Testis (tissue), 3 donors: Measurements from ENCODE around the gene PSMB1. TPM values are rescaled to one million over a fixed set of nuclear protein-coding genes. Genes with fewer than 3 reads are reported as not detected.

ENCODE experiments used
- DNase-seq: peaks from one replicate; pipeline ENCODE4 v3.0.0-alpha.2; 2019
- H3K27ac ChIP-seq, 2 donors: fragments of 200-600 bp; sonication (generic); one replicate each; pipeline ENCODE4 v1.5.1; 2019
- H3K27me3 ChIP-seq: fragments of 200-600 bp; sonication (generic); one replicate; pipeline ENCODE4 v1.5.1; 2019
- H3K36me3 ChIP-seq: fragments of 200-600 bp; sonication (generic); one replicate; pipeline ENCODE4 v1.5.1; 2017; ENCODE audit warnings: low read depth; ENCODE audit errors: missing control alignments
- H3K4me1 ChIP-seq: fragments of 200-600 bp; sonication (generic); one replicate; pipeline ENCODE4 v1.5.1; 2019
- H3K4me3 ChIP-seq, 2 donors: fragments of 200-600 bp; sonication (generic); one replicate each; pipeline ENCODE4 v1.5.1; 2017 to 2019
- H3K9me3 ChIP-seq: fragments of 200-600 bp; sonication (generic); one replicate; pipeline ENCODE4 v1.5.1; 2017
- CTCF ChIP-seq, 3 experiments: fragments of 450-650 bp in 2 of 3; fragments of 200-600 bp in 1 of 3; sonication (generic) in 1 of 3; IDR thresholded peaks; one replicate each; pipeline ENCODE4 v1.5.1; 2016 to 2019; ENCODE audit warnings: antibody characterized with exemption in 3 of 3, mild to moderate bottlenecking in 2 of 3, moderate library complexity in 1 of 3
- POLR2A ChIP-seq: fragments of 450-650 bp; IDR thresholded peaks from one replicate; pipeline ENCODE4 v1.6.1; 2017; ENCODE audit warnings: antibody characterized with exemption, mild to moderate bottlenecking, moderate library complexity
- WGBS, 2 donors: methylation state at CpG; one replicate each; pipeline ENCODE4 v1.1.5; 2018; 5-methylcytosine and 5-hydroxymethylcytosine counted together
- intact Hi-C: fragments of 100-400 bp; cut with DNase I; formaldehyde crosslinking; loops from one replicate; pipeline ENCODE4 v1.15.1; 2023; ENCODE audit warnings: low total_unique reads
- polyA plus RNA-seq: library from polyadenylated mRNA; stranded (reverse); fragments of 350-450 nt; fragmentation: Illumina TruSeq; extraction: RNeasy Lipid Tissue Mini Kit (QIAGEN cat#74804); gene quantifications from one replicate; pipeline ENCODE4 v1.2.3, GENCODE V29; 2014; ENCODE audit warnings: low read depth, low replicate concordance; ENCODE audit not compliant: insufficient read depth
- total RNA-seq, 2 donors: library from RNA; depleted of rRNA; stranded (reverse); fragments of >200 nt; gene quantifications; one replicate each; pipeline ENCODE4 v1.2.3, GENCODE V29; 2016

The PSMB1 gene
- total and polyA plus RNA-seq, 3 donors from 2014 or later, result 170 to 208 (median 181) TPM

DNA sequence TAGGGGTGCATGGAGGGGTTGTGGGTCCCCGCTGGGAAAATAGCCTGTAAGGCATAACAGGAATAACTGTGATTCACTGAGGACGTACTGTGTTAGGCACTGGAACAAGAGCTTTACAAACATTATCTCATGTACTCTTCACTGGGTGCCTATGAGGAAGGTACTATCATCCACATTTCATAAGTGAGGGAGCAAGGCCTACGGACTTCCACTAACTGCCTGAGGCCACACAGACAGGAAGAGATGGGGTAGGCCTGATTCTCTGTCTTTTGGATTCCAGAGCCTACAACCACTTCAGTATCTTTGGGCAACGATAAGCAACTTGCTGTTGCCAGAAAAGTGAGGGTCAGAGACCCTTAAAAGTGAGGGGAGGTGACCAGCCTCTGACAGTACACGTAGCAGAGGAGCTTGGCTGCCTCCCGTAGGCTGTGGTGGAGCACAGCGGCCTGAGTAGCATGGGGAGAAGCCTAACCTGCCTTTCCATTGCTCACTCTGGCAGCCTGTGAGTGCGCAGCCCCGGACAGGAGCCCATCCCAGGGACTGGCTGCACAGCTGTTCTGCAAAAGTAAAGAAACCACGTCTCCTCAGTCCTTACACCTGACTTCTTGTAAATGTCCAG lies 30.4 kb downstream of the PSMB1 start:
- Histone ChIP-seq H3K9me3 (no peaks in the 10 kb centered on the region), H3K36me3 (no peaks in the 10 kb centered on the region), H3K4me3 (no peak overlapping the region), H3K27me3 (no peaks in the 10 kb centered on the region), H3K27ac (no peak overlapping the region), H3K4me1 (no peaks in the 10 kb centered on the region)
- WGBS, 2 donors, result 81 to 83% methylated on average over 9 to 10 of the region's 10 CpGs
- TF ChIP-seq CTCF (IDR thresholded peaks at IDR 0.05), result no peak
- no peak for TF ChIP-seq POLR2A
- intact Hi-C loops, result loop anchor here (10.0 kb wide), 1 partner anchor 698 kb away; no protein-coding TSS in a partner anchor
- DNase-seq, result no peak

GRCh38 chr6:170516783-170517616 lies 36.1 kb downstream of the PSMB1 start:
- no peak overlapping the region for H3K4me3 ChIP-seq
- 7 to 22% methylated on average over 4 of the region's 4 CpGs for WGBS, 2 donors
- H3K36me3 ChIP-seq, result no peaks in the 10 kb centered on the region
- no peaks in the 10 kb centered on the region for H3K4me1 ChIP-seq
- intact Hi-C loops, result no loop called here
- H3K27ac ChIP-seq, result no peak overlapping the region
- H3K27me3 ChIP-seq, result no peaks in the 10 kb centered on the region
- H3K9me3 ChIP-seq, result no peaks in the 10 kb centered on the region
- DNase-seq, result peak; percentile 75
- TF ChIP-seq CTCF (IDR thresholded peaks at IDR 0.05) (peak; percentile 51 to 68 (median 65)), POLR2A (no peak)

GRCh38 chr6:170514908-170515307 lies 38.2 kb downstream of the PSMB1 start:
- Histone ChIP-seq H3K4me3 (no peak overlapping the region), H3K36me3 (no peaks in the 10 kb centered on the region), H3K9me3 (no peaks in the 10 kb centered on the region), H3K27me3 (no peaks in the 10 kb centered on the region), H3K27ac (no peak overlapping the region), H3K4me1 (no peaks in the 10 kb centered on the region)
- 83 to 93% methylated on average over 1 of the region's 1 CpG for WGBS, 2 donors
- intact Hi-C loops, result no loop called here
- no peak for TF ChIP-seq POLR2A
- TF ChIP-seq CTCF (IDR thresholded peaks at IDR 0.05), result no peak
- no peak for DNase-seq

DNA sequence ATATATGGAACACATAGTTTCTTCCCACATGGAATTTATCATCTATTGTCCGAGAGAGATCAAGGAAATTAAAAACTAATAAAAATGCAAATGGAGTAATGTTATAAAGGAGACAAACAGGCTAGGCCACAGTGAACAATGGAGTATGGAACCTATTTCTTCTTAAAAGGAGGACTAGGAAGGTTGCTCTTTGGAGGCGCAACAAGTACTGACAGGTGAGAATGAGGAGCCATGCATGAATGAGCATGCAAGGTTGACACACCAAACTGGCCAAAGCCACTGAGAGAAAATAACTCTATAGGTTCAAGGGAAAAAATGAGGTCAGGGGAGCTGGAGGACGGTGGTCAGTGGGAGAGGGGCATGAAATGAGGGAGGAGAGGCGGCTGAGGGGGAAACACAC lies 40.9 kb downstream of the PSMB1 start:
- no peak for DNase-seq
- H3K4me1 ChIP-seq, result no peaks in the 10 kb centered on the region
- no peak for TF ChIP-seq CTCF (IDR thresholded peaks at IDR 0.05)
- TF ChIP-seq POLR2A, result no peak
- no peak overlapping the region for H3K4me3 ChIP-seq
- no peaks in the 10 kb centered on the region for H3K9me3 ChIP-seq
- intact Hi-C loops, result no loop called here
- WGBS, 2 donors, result 85 to 87% methylated on average over 4 of the region's 4 CpGs
- H3K27me3 ChIP-seq, result no peaks in the 10 kb centered on the region
- no peaks in the 10 kb centered on the region for H3K36me3 ChIP-seq
- no peak overlapping the region for H3K27ac ChIP-seq
